NCI-H82 (cell line): ENCODE results near the gene GRB10.
"Not testable (repeated sequence)": the region's sequence is repeated elsewhere in the genome, so short reads cannot be mapped to it uniquely, and the experiment has no call there.

ENCODE experiments used
- DNase-seq: peaks from one replicate; lab custom pipeline; 2025; lab: John Stamatoyannopoulos, UW

The GRB10 gene

DNA sequence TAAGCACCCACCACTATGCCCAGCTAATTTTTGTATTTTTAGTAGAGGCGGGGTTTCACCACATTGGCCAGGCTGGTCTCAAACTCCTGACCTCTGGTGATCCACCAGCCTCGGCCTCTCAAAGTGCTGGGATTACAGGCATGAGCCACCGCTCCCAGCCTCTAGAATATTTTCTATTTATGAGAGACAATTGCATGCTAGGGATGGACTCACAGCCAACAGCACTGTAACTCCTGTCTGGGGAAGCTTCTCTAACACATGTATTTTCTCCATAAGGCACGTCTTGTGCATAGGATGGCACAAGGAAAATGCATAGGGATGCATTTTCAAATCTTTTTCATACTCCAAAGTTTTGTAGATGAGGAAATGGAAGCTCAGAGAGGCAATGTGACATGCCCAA is 237.1 kb downstream of the GRB10 start:
- not testable (repeated sequence) for DNase-seq

GRCh38 chr7:50544992-50545391 is 237.7 kb downstream of the GRB10 start:
- DNase-seq: no peak

GRCh38 chr7:50543776-50544442 is 238.8 kb downstream of the GRB10 start:
- no peak for DNase-seq

DNA sequence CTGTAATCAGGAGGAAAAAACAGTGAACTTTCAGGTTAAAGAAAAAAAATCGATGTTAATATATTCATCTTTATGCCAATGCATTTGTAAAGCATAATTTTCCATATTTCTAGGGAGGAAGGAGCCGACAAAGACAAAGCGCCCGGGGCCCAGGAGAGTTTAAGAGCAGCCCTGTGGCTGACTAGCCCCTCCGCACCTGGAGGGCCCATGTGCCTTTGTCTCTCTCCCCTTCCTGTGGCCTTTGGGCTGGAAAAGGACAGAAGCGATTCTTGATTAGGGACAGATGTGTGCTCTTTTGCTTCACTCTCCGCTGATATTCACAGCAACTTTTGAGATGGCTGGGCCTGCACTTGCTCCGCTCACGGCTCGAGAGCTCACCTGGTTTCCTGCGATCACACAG is 240.6 kb downstream of the GRB10 start:
- DNase-seq: no peak

DNA sequence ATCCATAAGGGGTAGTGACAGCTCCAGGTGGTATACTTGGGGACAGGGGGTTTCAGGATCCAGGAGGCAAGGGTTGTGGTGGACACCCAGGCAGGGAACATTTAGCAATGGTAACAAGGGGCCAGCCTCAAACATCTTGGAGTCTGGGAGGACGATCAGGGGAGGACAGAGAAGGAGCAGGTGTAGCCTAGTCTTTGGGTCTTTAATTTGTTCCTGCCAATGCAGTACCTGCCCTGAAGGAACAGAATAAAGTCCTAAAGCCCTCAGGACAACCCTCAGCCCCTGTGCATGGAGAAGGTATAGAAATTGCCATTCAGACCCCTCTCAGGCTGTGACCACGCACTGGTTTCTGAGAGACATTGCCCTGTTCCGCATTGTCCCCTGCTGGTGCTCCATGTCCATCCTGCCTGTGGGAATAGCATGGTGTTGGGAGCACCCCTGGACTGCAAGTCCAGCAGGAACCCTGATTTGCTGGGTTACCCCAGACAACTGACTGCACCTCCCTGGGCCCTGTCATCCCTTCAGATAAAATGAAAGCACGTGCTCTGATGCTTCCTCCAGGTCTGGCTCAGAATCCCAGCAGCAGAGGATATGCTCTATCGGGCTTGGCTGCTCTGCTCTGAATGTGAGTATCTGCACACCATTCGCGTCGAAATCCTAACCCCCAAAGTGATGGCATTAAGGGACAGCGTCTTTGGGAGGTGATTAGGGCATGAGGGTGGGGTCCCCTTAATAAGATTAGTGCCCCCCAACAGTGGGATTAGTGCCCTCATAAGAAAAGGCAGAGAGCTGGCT is 241.7 kb downstream of the GRB10 start:
- DNase-seq: no peak
